WTC11 (cell line): ENCODE results near the gene RPS27. TPM values are rescaled to one million over a fixed set of nuclear protein-coding genes. Genes with fewer than 3 reads are reported as not detected.

Experiments
- ATAC-seq: fragments of 200-7000 bp; cut with Tn5 transposase; 2 replicates; pipeline ENCODE4 v1.10.0; 2021; ENCODE audit warnings: mild to moderate bottlenecking, moderate library complexity
- CTCF ChIA-PET: fragments of 300-600 bp; sonication (Branson Sonifier 250); formaldehyde crosslinking; loops from one replicate; lab custom pipeline; 2021; ENCODE audit warnings: antibody characterized with exemption; lab: Charles Lee
- POLR2A ChIA-PET: fragments of 350-600 bp; sonication (Branson Sonifier 250); formaldehyde crosslinking; loops from one replicate; lab custom pipeline; 2021; ENCODE audit warnings: antibody characterized with exemption; lab: Charles Lee
- DNase-seq: peaks from one replicate; pipeline ENCODE4 v3.0.0; 2021; ENCODE audit warnings: low spot score
- H3K27ac Mint-ChIP-seq: 2 replicates; pipeline ENCODE4 v1.8.0; 2021; ENCODE audit warnings: mixed read lengths
- H3K27me3 Mint-ChIP-seq: 2 replicates; pipeline ENCODE4 v1.8.0; 2021; ENCODE audit warnings: low read depth, mild to moderate bottlenecking, moderate library complexity, mixed read lengths
- H3K36me3 Mint-ChIP-seq: 2 replicates; pipeline ENCODE4 v1.8.0; 2021; ENCODE audit warnings: mixed read lengths
- H3K4me1 Mint-ChIP-seq: 2 replicates; pipeline ENCODE4 v1.8.0; 2022; ENCODE audit warnings: mixed read lengths
- H3K4me3 Mint-ChIP-seq: 2 replicates; pipeline ENCODE4 v1.8.0; 2021; ENCODE audit warnings: mild to moderate bottlenecking, moderate library complexity, mixed read lengths
- H3K9me3 Mint-ChIP-seq: 2 replicates; pipeline ENCODE4 v1.8.0; 2021; ENCODE audit warnings: mixed read lengths
- ATF6 ChIP-seq: sonication (generic); formaldehyde crosslinking; IDR thresholded peaks from 2 replicates; pipeline ENCODE4 v1.8.1; 2023; ENCODE audit warnings: mild to moderate bottlenecking, missing genetic modification reagents
- CTCF ChIP-seq: fragments of 200-600 bp; IDR thresholded peaks from 2 replicates; pipeline ENCODE4 v1.8.0; 2022; ENCODE audit warnings: antibody characterized with exemption
- ERG ChIP-seq: fragments of 250-450 bp; sonication (Bioruptor Pico); IDR thresholded peaks from 2 replicates; pipeline ENCODE4 v1.8.0; 2021; ENCODE audit warnings: mild to moderate bottlenecking
- ETV6 ChIP-seq: sonication (generic); formaldehyde crosslinking; IDR thresholded peaks from 2 replicates; pipeline ENCODE4 v1.8.1; 2022; ENCODE audit warnings: mild to moderate bottlenecking, missing genetic modification reagents
- FOXP1 ChIP-seq: sonication (generic); formaldehyde crosslinking; IDR thresholded peaks from 2 replicates; pipeline ENCODE4 v1.8.0; 2022; ENCODE audit warnings: missing genetic modification reagents, mild to moderate bottlenecking, moderate library complexity, borderline replicate concordance
- HMGXB4 ChIP-seq: sonication (generic); formaldehyde crosslinking; IDR thresholded peaks from 2 replicates; pipeline ENCODE4 v1.8.1; 2023; ENCODE audit warnings: mild to moderate bottlenecking, moderate library complexity, missing genetic modification reagents
- IRF2 ChIP-seq: sonication (generic); formaldehyde crosslinking; IDR thresholded peaks from 2 replicates; pipeline ENCODE4 v1.8.0; 2022; ENCODE audit warnings: low read depth, missing genetic modification reagents, borderline replicate concordance
- KAT7 ChIP-seq: sonication (generic); formaldehyde crosslinking; IDR thresholded peaks from 2 replicates; pipeline ENCODE4 v1.8.1; 2023; ENCODE audit warnings: missing genetic modification reagents, mild to moderate bottlenecking, borderline replicate concordance
- MXD4 ChIP-seq: fragments of 250-450 bp; sonication (Bioruptor Pico); IDR thresholded peaks from 2 replicates; pipeline ENCODE4 v1.8.0; 2021; ENCODE audit warnings: mild to moderate bottlenecking, moderate library complexity, borderline replicate concordance
- NFYB ChIP-seq: sonication (generic); formaldehyde crosslinking; conservative IDR thresholded peaks from 2 replicates; pipeline ENCODE4 v1.8.0; 2022; ENCODE audit warnings: low read depth, missing genetic modification reagents
- NR3C1 ChIP-seq: sonication (generic); formaldehyde crosslinking; conservative IDR thresholded peaks from 2 replicates; pipeline ENCODE4 v1.8.1; 2023; ENCODE audit warnings: low read depth, mild to moderate bottlenecking, missing genetic modification reagents
- RORB ChIP-seq: fragments of 250-450 bp; sonication (Bioruptor Pico); IDR thresholded peaks from 2 replicates; pipeline ENCODE4 v1.9.0; 2021; ENCODE audit warnings: mild to moderate bottlenecking
- TCF7 ChIP-seq: sonication (generic); formaldehyde crosslinking; IDR thresholded peaks from 2 replicates; pipeline ENCODE4 v1.8.0; 2022; ENCODE audit warnings: mild to moderate bottlenecking, low read depth, missing genetic modification reagents, moderate library complexity
- TEAD1 ChIP-seq: sonication (generic); formaldehyde crosslinking; IDR thresholded peaks from 2 replicates; pipeline ENCODE4 v1.8.0; 2022; ENCODE audit warnings: mild to moderate bottlenecking, missing genetic modification reagents
- ZNF219 ChIP-seq: sonication (generic); formaldehyde crosslinking; IDR thresholded peaks from 2 replicates; pipeline ENCODE4 v1.8.0; 2023; ENCODE audit warnings: missing genetic modification reagents, mild to moderate bottlenecking, borderline replicate concordance
- ZNF281 ChIP-seq: sonication (generic); formaldehyde crosslinking; IDR thresholded peaks from 2 replicates; pipeline ENCODE4 v1.8.0; 2023; ENCODE audit warnings: mild to moderate bottlenecking, missing genetic modification reagents
- ZNF317 ChIP-seq: sonication (generic); formaldehyde crosslinking; IDR thresholded peaks from 2 replicates; pipeline ENCODE4 v1.8.1; 2023; ENCODE audit warnings: low read depth, mild to moderate bottlenecking, moderate library complexity, missing genetic modification reagents, borderline replicate concordance
- ZNF416 ChIP-seq: fragments of 250-450 bp; sonication (Bioruptor Pico); IDR thresholded peaks from 2 replicates; pipeline ENCODE4 v1.9.0; 2021; ENCODE audit warnings: mild to moderate bottlenecking, inconsistent platforms
- ZNF423 ChIP-seq: fragments of 250-450 bp; sonication (Bioruptor Pico); IDR thresholded peaks from 2 replicates; pipeline ENCODE4 v2.1.2; 2022; ENCODE audit warnings: mild to moderate bottlenecking, moderate library complexity
- ZSCAN18 ChIP-seq: fragments of 250-450 bp; sonication (Bioruptor Pico); IDR thresholded peaks from 2 replicates; pipeline ENCODE4 v2.1.2; 2022; ENCODE audit warnings: mild to moderate bottlenecking, moderate library complexity
- total RNA-seq: library from RNA; stranded (reverse); gene quantifications from 3 replicates; pipeline ENCODE4 v1.2.3, GENCODE V29; 2021

RPS27 gene
- total RNA-seq, 1 experiment from 2014 or later, result 2,141 TPM

GRCh38 chr1:154014154-154014907 lies 23.8 kb downstream of the RPS27 start:
- no peak for TF ChIP-seq ERG (CRISPR knock-in tag)
- TF ChIP-seq ZNF423, result no peak
- TF ChIP-seq ZNF416 (CRISPR knock-in tag), result no peak
- TF ChIP-seq NR3C1 (CRISPR knock-in tag), result no peak
- TF ChIP-seq CTCF, result no peak
- TF ChIP-seq TCF7 (CRISPR knock-in tag), result no peak
- TF ChIP-seq RORB (CRISPR knock-in tag), result no peak
- TF ChIP-seq KAT7 (CRISPR knock-in tag), result no peak
- TF ChIP-seq ETV6, result no peak
- no peak for TF ChIP-seq ZNF281 (CRISPR knock-in tag)
- no peak for TF ChIP-seq HMGXB4 (CRISPR knock-in tag)
- no peak for TF ChIP-seq NFYB
- TF ChIP-seq ZNF317 (CRISPR knock-in tag), result no peak
- TF ChIP-seq ATF6, result no peak
- no peak for TF ChIP-seq FOXP1
- no peak for TF ChIP-seq TEAD1 (CRISPR knock-in tag)
- TF ChIP-seq IRF2 (CRISPR knock-in tag), result no peak
- no peak for TF ChIP-seq ZSCAN18 (CRISPR knock-in tag)
- TF ChIP-seq MXD4, result no peak
- TF ChIP-seq ZNF219 (CRISPR knock-in tag), result no peak
- no peak for ATAC-seq
- DNase-seq, result no peak
- Mint-ChIP-seq H3K27me3 (no peaks in the 10 kb centered on the region), H3K36me3 (no peaks in the 10 kb centered on the region), H3K4me1 (no peaks in the 10 kb centered on the region), H3K9me3 (no peaks in the 10 kb centered on the region), H3K27ac (no peak overlapping the region), H3K4me3 (no peak overlapping the region)
- ChIA-PET POLR2A (no interaction called here), CTCF (no interaction called here)
